KOPT-K1 (cell line): ENCODE results near the gene ERF.

Source experiments
- H3K27ac ChIP-seq: fragments of 200-600 bp; sonication (generic); 2 replicates; pipeline ENCODE4 v1.5.1; 2016; ENCODE audit warnings: antibody characterized with exemption, mild to moderate bottlenecking, low read depth, low read length; ENCODE audit not compliant: poor library complexity, severe bottlenecking
- H3K36me3 ChIP-seq: fragments of 200-600 bp; sonication (generic); 2 replicates; pipeline ENCODE4 v1.5.1; 2017; ENCODE audit warnings: antibody characterized with exemption, mild to moderate bottlenecking, low read length, moderate library complexity; ENCODE audit not compliant: insufficient read depth
- H3K9me3 ChIP-seq: fragments of 200-600 bp; sonication (generic); 2 replicates; pipeline ENCODE4 v1.5.1; 2017; ENCODE audit warnings: antibody characterized with exemption, low read length, mild to moderate bottlenecking; ENCODE audit not compliant: insufficient read depth, poor library complexity, severe bottlenecking

ERF gene

DNA sequence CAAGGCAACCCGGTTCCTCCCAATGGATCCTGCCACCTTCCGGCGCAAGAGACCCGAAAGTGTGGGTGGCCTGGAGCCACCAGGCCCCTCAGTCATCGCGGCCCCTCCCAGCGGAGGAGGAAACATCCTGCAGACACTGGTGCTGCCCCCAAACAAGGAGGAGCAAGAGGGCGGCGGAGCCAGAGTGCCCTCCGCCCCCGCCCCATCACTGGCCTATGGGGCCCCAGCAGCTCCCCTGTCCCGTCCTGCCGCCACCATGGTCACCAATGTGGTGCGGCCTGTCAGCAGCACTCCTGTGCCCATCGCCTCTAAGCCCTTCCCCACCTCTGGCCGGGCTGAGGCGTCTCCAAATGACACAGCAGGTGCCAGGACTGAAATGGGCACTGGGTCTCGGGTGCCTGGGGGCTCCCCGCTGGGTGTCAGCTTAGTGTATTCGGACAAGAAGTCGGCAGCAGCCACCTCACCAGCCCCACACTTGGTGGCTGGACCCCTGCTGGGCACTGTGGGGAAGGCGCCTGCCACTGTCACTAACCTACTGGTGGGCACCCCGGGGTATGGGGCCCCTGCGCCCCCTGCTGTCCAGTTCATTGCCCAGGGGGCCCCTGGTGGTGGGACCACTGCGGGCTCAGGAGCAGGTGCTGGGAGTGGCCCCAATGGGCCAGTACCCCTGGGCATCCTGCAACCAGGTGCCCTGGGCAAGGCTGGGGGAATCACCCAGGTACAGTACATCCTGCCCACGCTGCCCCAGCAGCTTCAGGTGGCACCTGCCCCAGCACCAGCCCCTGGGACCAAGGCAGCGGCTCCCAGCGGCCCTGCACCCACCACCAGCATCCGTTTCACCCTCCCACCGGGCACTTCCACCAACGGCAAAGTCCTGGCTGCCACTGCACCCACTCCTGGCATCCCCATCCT lies 35.9 kb upstream of the ERF start:
- H3K27ac ChIP-seq: no peak overlapping the region
- peaks cover 96% of the 10 kb centered on the region for H3K36me3 ChIP-seq
- no peaks in the 10 kb centered on the region for H3K9me3 ChIP-seq

DNA sequence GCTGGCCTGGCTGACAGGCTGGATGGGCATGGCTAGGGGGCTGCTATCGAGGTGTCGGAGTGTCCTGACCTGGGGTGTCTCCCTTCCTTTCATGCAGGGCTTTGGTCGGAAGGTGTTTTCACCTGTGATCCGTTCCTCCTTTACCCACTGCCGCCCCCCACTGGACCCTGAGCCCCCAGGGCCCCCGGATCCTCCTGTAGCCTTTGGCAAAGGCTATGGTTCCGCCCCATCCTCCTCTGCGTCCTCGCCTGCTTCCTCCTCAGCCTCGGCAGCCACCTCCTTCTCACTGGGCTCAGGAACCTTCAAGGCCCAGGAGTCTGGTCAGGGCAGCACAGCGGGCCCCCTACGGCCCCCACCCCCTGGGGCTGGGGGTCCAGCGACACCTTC lies 35.2 kb upstream of the ERF start:
- Histone ChIP-seq H3K27ac (no peak overlapping the region), H3K36me3 (peaks cover 90% of the 10 kb centered on the region), H3K9me3 (no peaks in the 10 kb centered on the region)

DNA sequence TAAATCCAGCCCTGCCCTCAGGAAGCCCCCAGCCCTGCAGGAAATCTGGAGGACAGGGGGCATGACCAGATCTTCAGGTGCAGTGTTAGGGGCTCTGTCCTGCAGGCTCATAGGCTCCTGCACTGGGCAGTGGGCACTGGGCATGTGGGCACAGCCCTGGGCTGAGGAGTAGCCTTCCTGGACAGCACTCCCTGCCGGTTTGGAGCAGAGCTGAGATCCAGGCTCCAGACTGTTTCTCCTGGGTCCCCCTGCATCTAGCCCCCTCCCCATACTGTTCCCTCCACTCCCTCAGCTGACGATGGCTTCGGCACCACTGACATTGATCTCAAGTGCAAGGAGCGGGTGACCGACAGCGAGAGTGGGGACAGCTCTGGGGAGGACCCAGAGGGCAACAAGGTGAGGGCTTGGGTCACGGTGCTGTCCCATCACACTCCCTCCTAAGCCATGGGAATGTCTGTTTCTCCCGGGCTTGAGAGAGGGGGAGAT lies 34.7 kb upstream of the ERF start:
- no peak overlapping the region for H3K27ac ChIP-seq
- peaks cover 87% of the 10 kb centered on the region for H3K36me3 ChIP-seq
- no peaks in the 10 kb centered on the region for H3K9me3 ChIP-seq

DNA sequence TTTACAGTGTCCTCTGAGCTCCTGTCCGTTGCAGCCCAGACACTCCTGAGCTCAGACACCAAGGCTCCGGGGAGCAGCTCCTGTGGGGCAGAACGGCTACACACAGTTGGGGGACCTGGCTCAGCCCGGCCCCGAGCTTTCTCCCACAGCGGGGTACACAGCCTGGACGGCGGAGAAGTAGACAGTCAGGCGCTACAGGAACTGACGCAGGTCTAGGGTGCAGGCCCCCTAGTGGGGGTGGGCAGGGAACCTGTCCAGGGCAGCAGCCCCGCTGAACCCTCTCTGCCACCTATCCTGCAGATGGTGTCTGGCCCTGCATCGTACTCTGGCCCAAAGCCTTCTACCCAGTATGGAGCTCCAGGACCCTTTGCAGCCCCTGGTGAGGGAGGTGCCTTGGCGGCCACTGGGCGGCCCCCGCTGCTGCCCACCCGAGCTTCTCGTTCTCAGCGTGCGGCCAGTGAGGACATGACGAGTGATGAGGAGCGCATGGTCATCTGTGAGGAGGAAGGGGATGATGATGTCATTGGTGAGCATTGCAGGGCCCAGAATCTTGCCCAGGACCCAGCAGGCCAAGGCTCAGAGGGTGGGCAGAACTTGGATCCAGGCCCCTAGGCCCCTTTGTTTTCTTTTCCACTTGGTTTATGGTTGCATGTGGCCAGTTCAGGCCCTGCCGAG lies 34.1 kb upstream of the ERF start:
- H3K36me3 ChIP-seq: peaks cover 81% of the 10 kb centered on the region

DNA sequence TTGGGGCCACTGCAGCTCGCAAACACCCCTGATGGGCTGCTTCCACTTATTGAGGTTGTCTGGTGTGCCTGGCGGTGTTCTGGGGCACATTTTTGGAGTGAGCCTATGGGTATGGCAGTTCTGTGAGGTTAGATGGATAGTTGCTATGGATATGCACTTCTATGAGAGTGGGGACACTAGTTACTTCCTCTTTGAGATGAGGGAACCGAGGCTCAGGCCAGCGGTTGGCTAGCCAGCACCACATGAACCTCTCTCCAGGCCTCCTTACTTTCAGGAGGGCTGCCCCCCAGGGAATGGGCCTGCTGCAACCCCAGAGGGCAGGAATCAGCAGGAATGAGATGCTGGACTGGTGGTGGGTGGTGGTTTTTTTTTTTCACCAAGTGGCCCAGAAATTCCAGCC lies 33.5 kb upstream of the ERF start:
- H3K9me3 ChIP-seq: no peaks in the 10 kb centered on the region
- no peak overlapping the region for H3K27ac ChIP-seq
- peaks cover 75% of the 10 kb centered on the region for H3K36me3 ChIP-seq

More for the DNA sequence above, 34.1 kb upstream of the ERF start:
- no peaks in the 10 kb centered on the region for H3K9me3 ChIP-seq
- H3K27ac ChIP-seq: no peak overlapping the region

DNA sequence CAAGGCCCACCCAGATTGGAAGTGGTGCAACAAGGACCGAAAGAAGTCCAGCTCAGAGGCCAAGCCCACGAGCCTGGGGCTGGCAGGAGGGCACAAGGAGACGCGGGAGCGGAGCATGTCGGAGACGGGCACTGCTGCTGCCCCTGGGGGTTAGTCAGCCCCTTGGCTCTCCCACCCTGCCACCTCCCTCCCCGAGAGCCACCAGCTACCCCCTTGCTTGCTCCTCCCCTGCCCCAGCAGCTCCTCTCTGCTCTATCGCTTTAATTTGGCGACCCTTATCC lies 32.8 kb upstream of the ERF start:
- no peaks in the 10 kb centered on the region for H3K9me3 ChIP-seq
- H3K27ac ChIP-seq: no peak overlapping the region
- H3K36me3 ChIP-seq: peaks cover 68% of the 10 kb centered on the region

DNA sequence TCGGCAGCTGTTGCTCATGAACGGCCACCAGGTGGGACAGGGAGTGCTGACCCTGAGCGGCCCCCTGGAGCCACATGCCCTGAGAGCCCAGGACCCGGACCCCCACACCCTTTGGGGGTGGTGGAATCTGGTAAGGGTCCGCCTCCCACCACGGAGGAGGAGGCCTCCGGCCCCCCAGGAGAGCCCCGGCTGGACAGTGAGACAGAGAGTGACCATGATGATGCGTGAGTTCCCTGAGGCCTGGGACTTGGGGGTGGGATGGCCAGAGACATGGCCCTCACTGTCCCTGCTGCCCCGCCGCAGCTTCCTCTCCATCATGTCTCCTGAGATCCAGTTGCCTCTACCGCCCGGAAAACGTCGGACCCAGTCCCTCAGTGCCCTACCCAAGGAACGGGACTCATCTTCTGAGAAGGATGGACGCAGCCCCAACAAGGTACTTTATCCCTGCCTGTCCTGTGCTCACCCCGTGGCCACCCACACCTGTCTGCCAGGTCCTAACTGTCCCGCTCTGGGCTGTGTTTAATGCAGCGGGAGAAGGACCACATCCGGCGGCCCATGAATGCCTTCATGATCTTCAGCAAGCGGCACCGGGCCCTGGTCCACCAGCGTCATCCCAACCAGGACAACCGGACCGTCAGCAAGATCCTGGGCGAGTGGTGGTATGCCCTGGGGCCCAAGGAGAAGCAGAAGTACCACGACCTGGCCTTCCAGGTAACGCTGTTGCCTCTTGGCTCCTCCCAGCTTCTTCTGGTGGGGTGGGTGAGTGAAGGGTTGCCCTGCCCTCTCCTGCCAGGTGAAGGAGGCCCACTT lies 32.3 kb upstream of the ERF start:
- Histone ChIP-seq H3K27ac (no peak overlapping the region), H3K36me3 (peaks cover 63% of the 10 kb centered on the region), H3K9me3 (no peaks in the 10 kb centered on the region)

DNA sequence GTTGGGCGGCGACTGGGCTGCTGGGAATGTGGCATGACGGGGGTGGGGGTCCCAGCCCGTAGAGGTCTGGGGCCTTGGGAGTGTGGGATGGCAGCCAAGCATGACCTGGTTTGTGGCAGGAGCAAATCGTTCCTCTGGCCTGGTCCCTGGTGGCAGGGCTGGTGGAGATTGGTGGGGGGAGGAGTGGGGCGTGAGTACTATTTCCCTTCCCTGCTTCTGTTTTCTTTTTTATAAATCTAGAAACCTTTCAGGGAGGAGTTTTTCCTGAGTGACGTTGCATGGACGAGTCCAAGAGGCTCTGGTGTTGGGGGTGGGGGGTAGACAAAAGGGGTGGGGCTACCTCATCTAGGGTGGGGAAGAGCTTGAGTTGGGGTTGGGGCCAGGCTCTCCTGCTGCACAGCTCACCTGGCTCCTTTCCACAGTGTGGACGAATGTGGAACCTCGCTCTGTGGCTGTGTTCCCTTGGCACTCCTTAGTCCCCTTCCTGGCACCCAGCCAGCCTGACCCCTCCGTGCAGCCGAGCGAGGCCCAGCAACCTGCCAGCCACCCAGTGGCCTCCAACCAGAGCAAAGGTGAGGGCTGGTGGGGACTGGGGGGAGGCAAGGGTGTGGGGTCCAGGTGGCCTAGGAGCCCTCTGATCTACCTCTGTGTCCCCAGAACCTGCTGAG lies 31.6 kb upstream of the ERF start:
- Histone ChIP-seq H3K9me3 (no peaks in the 10 kb centered on the region), H3K36me3 (peaks cover 56% of the 10 kb centered on the region), H3K27ac (peak overlapping the region; percentile 72)

DNA sequence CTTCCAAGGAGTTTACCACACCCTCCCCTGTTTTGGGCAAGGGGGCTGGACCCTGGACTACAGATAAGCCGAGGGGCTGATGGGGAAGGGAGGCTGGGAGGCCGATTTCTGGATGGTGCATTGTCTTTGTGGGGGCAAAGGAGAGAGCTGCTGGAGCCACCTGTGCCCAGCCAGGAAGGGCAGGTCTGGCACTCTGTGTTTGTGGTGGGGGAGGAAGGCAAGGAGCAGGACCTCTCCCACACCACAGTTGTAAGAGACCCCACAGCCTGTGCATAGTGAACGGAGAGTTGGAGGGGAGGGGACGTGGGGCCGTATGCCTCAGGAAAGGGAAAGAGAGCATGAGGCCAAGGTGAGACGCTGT lies 31.0 kb upstream of the ERF start:
- H3K9me3 ChIP-seq: no peaks in the 10 kb centered on the region
- H3K27ac ChIP-seq: peak overlapping the region; percentile 72
- peaks cover 50% of the 10 kb centered on the region for H3K36me3 ChIP-seq

DNA sequence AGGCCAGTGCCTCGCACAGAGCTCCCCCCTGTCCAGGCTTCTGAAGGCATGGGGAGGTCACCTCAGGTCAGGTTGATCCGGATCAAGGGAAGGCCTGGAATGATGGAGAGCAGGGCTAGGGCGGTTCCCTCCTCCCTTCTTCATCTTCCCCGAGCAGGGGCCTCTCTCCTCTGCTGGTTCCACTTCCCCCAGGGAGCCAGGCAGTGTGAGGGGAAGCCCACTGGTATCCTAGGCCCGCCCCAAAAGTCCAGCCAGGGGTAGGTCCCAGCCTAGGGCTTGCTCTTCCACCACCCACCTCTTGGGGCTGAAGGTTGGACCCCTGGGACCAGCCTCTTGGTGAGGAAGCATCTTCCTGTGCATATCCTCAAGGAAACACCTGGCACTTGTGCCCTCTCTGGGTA lies 30.6 kb upstream of the ERF start:
- peaks cover 46% of the 10 kb centered on the region for H3K36me3 ChIP-seq
- H3K9me3 ChIP-seq: no peaks in the 10 kb centered on the region
- peak overlapping the region; percentile 72 for H3K27ac ChIP-seq

DNA sequence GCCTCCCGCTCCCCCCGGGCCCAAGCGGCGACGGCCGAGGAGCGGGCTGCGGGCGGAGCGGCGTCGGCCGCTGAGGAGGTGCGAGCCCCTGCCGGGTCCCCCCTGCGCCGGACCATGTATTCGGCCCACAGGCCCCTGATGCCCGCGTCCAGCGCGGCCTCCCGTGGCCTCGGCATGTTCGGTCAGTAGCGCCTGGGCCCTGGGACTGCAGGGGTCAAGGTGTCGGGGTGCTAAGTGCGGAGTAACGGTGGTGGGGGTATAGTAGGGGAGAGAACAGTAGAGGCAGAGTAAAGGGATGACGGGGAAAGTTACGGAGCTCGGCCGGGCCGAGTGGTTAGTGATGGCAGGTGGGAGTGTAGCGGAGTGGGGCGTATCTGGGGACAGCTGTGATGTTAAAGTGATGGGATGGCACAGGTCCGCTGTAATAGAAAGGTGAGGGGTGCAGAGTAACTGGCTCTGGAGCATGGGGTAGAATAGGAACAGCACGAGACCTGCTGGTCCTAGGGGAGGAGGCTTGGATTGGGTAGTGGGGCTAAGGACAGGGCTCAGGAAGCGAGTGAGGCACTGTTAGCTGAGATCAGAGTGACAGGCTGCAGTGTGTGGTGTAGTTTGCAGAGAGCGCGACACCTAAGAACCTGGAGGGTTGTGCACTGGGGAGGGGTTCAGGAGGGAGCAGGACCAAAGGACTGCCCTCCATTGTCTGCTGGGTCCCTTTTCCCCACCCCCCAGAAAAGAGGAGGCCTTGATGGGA lies 29.8 kb upstream of the ERF start:
- H3K36me3 ChIP-seq: peaks cover 38% of the 10 kb centered on the region
- H3K27ac ChIP-seq: peak overlapping the region; percentile 72
- no peaks in the 10 kb centered on the region for H3K9me3 ChIP-seq

DNA sequence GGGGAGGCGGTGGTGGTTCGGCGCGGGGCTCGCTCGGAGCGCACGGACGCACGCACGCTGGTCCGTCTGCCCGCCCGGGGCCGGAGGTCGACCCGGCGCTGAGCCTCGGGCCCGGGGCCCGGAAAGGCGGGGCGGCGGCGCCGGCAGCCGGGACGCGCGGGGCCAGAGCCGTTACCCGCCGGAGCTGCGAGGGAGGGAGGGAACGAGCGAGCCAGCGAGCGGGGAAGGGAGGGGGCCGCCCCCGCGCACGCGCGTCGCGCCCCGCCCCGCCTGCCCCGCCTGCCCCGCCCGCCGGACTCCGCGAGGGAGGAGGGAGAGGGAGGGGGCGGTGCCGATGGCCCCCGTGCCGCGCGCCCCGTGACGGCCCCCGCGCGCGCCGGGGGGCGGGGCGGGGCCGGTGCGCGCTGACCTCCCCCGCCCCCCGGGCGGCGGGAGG lies 29.2 kb upstream of the ERF start:
- peak overlapping the region; percentile 73 for H3K27ac ChIP-seq
- H3K36me3 ChIP-seq: peaks cover 32% of the 10 kb centered on the region
- no peaks in the 10 kb centered on the region for H3K9me3 ChIP-seq

DNA sequence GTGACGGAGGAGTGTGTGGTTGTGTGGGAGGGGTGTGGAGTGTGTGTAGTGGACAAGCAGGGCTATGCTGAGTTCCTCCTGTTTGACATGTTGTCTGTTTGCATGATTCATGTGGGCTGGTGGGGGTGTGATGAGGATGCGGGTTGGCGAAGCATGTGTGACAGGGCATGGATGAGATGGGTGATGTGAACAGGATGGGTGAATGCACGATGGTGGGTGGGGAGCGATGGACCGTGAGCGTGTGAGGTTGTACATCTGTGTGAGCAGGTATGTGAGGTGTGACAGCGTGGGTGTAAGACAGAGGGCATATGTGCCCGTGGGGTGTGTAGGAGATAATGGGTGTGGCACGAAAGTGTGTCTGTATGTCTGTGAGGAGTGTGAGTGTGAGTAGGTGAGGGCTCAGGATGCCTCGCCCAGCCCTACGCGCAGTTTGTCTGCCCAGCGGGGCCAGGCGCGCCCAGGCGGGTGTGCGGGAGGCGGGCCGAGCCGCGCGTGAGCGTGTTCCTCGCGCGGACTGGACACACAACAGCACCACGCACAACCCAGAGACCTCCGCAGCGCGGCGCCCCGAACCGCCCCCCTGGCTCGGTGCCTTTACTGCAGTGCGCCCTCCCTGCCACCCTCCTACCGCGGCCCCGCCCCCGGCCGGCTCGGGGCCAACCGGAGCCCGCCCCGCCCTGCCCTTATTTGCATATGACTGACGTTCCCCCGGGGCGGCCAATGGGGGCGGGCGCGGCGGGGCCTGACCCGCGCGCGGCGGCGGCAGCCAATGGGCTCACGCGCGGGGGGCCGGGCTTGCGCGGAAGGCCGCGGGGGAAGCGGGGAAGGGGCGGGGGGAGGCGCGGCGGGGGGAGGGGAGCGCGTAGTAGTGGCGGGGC lies 28.5 kb upstream of the ERF start:
- peaks cover 25% of the 10 kb centered on the region for H3K36me3 ChIP-seq
- H3K9me3 ChIP-seq: no peaks in the 10 kb centered on the region
- H3K27ac ChIP-seq: peak overlapping the region; percentile 85
